ENCODE measurements around the gene ZBTB20.
"Not testable (repeated sequence)": the region's sequence is repeated elsewhere in the genome, so short reads cannot be mapped to it uniquely, and the experiment has no call there.

The ZBTB20 gene

GRCh38 chr3:114709102-114709501, 438.0 kb downstream of the ZBTB20 start:
- peak; percentile 47 for DNase-seq

- DNase-seq = no peak
Measured at GRCh38 chr3:114707252-114707860, 439.7 kb downstream of the ZBTB20 start.

GRCh38 chr3:114706591-114707232, 440.4 kb downstream of the ZBTB20 start:
- peak; percentile 62 for DNase-seq

GRCh38 chr3:114700637-114701234, 446.4 kb downstream of the ZBTB20 start:
- DNase-seq = no peak

- no peak for DNase-seq
Measured at GRCh38 chr3:114698146-114699105, 448.7 kb downstream of the ZBTB20 start.

GRCh38 chr3:114697401-114697800, 449.7 kb downstream of the ZBTB20 start:
- DNase-seq = no peak

GRCh38 chr3:114694251-114694650, 452.8 kb downstream of the ZBTB20 start:
- DNase-seq = no peak

- DNase-seq = no peak
Measured at GRCh38 chr3:114691871-114692270, 455.2 kb downstream of the ZBTB20 start.

GRCh38 chr3:114690911-114691310, 456.2 kb downstream of the ZBTB20 start:
- DNase-seq = no peak

GRCh38 chr3:114687151-114687550, 459.9 kb downstream of the ZBTB20 start:
- no peak for DNase-seq

GRCh38 chr3:114686621-114687020, 460.5 kb downstream of the ZBTB20 start:
- DNase-seq = no peak

- no peak for DNase-seq
Measured at GRCh38 chr3:114685161-114685560, 461.9 kb downstream of the ZBTB20 start.

GRCh38 chr3:114680299-114680698, 466.8 kb downstream of the ZBTB20 start:
- no peak for DNase-seq

GRCh38 chr3:114679773-114680172, 467.3 kb downstream of the ZBTB20 start:
- not testable (repeated sequence) for DNase-seq

- DNase-seq = no peak
Measured at GRCh38 chr3:114675104-114675503, 472.0 kb downstream of the ZBTB20 start.

GRCh38 chr3:114674036-114674435, 473.1 kb downstream of the ZBTB20 start:
- DNase-seq = no peak

- no peak for DNase-seq
Measured at GRCh38 chr3:114673481-114673880, 473.6 kb downstream of the ZBTB20 start.

GRCh38 chr3:114672692-114673447, 474.2 kb downstream of the ZBTB20 start:
- DNase-seq = no peak

GRCh38 chr3:114671741-114672510, 475.2 kb downstream of the ZBTB20 start:
- no peak for DNase-seq

- peak; percentile 11 for DNase-seq
Measured at GRCh38 chr3:114669614-114670013, 477.5 kb downstream of the ZBTB20 start.

- no peak for DNase-seq
Measured at GRCh38 chr3:114668099-114668498, 479.0 kb downstream of the ZBTB20 start.

GRCh38 chr3:114666623-114667022, 480.5 kb downstream of the ZBTB20 start:
- DNase-seq = no peak
